H9 (cell line): ENCODE results near the gene MPHOSPH10. TPM values are rescaled to one million over a fixed set of nuclear protein-coding genes. Genes with fewer than 3 reads are reported as not detected.

ENCODE experiments used
- DNase-seq: peaks from one replicate; pipeline ENCODE4 v3.0.0-alpha.2; 2017
- H2AFZ ChIP-seq: one replicate; pipeline ENCODE4 v1.6.1; 2013; ENCODE audit warnings: mild to moderate bottlenecking, low read length, control low read depth, moderate library complexity
- H2AK5ac ChIP-seq: 2 replicates; pipeline ENCODE4 v1.6.1; 2013; ENCODE audit warnings: low read length, control low read depth, mixed read lengths; ENCODE audit not compliant: insufficient read length
- H2BK120ac ChIP-seq: one replicate; pipeline ENCODE4 v1.6.1; 2013; ENCODE audit warnings: low read depth, mild to moderate bottlenecking, low read length, control low read depth, inconsistent platforms; ENCODE audit not compliant: poor library complexity, severe bottlenecking
- H2BK12ac ChIP-seq: 2 replicates; pipeline ENCODE4 v1.6.1; 2013; ENCODE audit warnings: low read length, control low read depth, mixed read lengths, low read depth; ENCODE audit not compliant: insufficient read length
- H2BK15ac ChIP-seq: 2 replicates; pipeline ENCODE4 v1.6.1; 2013; ENCODE audit warnings: low read depth, low read length, control low read depth
- H2BK20ac ChIP-seq: one replicate; pipeline ENCODE4 v1.6.1; 2013; ENCODE audit warnings: low read depth, mild to moderate bottlenecking, low read length, control low read depth, inconsistent platforms; ENCODE audit not compliant: poor library complexity, severe bottlenecking
- H2BK5ac ChIP-seq: 2 replicates; pipeline ENCODE4 v1.6.1; 2013; ENCODE audit warnings: low read length, control low read depth, mixed read lengths; ENCODE audit not compliant: insufficient read length
- H3K14ac ChIP-seq: 2 replicates; pipeline ENCODE4 v1.6.1; 2013; ENCODE audit warnings: low read length, control low read depth; ENCODE audit not compliant: insufficient read depth
- H3K18ac ChIP-seq: 2 replicates; pipeline ENCODE4 v1.6.1; 2013; ENCODE audit warnings: low read depth, mild to moderate bottlenecking, mixed read lengths, low read length, control low read depth; ENCODE audit not compliant: insufficient read length
- H3K23ac ChIP-seq: 2 replicates; pipeline ENCODE4 v1.6.1; 2013; ENCODE audit warnings: low read length, control low read depth, mixed read lengths, low read depth; ENCODE audit not compliant: insufficient read length
- H3K23me2 ChIP-seq: 2 replicates; pipeline ENCODE4 v1.6.1; 2013; ENCODE audit warnings: low read depth, mild to moderate bottlenecking, mixed read lengths, low read length, control low read depth; ENCODE audit not compliant: insufficient read length, poor library complexity, severe bottlenecking
- H3K27ac ChIP-seq: 2 replicates; pipeline ENCODE4 v1.5.1; 2013; ENCODE audit warnings: low read length, control low read depth, mixed read lengths, low read depth; ENCODE audit not compliant: insufficient read length
- H3K27me3 ChIP-seq: 2 replicates; pipeline ENCODE4 v1.6.1; 2013; ENCODE audit warnings: low read length, control low read depth, inconsistent platforms; ENCODE audit not compliant: insufficient read depth
- H3K4ac ChIP-seq: 2 replicates; pipeline ENCODE4 v1.6.1; 2013; ENCODE audit warnings: low read depth, mild to moderate bottlenecking, control low read depth, inconsistent platforms, low read length, moderate library complexity
- H3K4me1 ChIP-seq: 2 replicates; pipeline ENCODE4 v1.6.1; 2013; ENCODE audit warnings: low read length, control low read depth, inconsistent platforms; ENCODE audit not compliant: insufficient read depth
- H3K4me2 ChIP-seq: 2 replicates; pipeline ENCODE4 v1.6.1; 2013; ENCODE audit warnings: low read length, control low read depth, mixed read lengths; ENCODE audit not compliant: insufficient read length, insufficient read depth
- H3K56ac ChIP-seq: 2 replicates; pipeline ENCODE4 v1.6.1; 2013; ENCODE audit warnings: low read depth, mild to moderate bottlenecking, mixed read lengths, low read length, control low read depth; ENCODE audit not compliant: insufficient read length
- H3K79me1 ChIP-seq: 2 replicates; pipeline ENCODE4 v1.6.1; 2013; ENCODE audit warnings: low read depth, mild to moderate bottlenecking, moderate library complexity, low read length, control low read depth, inconsistent platforms; ENCODE audit not compliant: insufficient read depth, poor library complexity, severe bottlenecking
- H3K79me2 ChIP-seq: 2 replicates; pipeline ENCODE4 v1.6.1; 2013; ENCODE audit warnings: low read length, control low read depth, inconsistent platforms; ENCODE audit not compliant: insufficient read depth
- H3K9ac ChIP-seq: 2 replicates; pipeline ENCODE4 v1.6.1; 2013; ENCODE audit warnings: low read length, control low read depth, mixed read lengths; ENCODE audit not compliant: insufficient read length; ENCODE audit errors: extremely low read depth
- H3K9me3 ChIP-seq: one replicate; pipeline ENCODE4 v1.6.1; 2013; ENCODE audit warnings: low read depth, low read length, inconsistent platforms; ENCODE audit not compliant: control insufficient read depth
- H3T11ph ChIP-seq: one replicate; pipeline ENCODE4 v1.6.1; 2013; ENCODE audit warnings: mild to moderate bottlenecking, low read length, control low read depth, inconsistent platforms
- H4K20me1 ChIP-seq: one replicate; pipeline ENCODE4 v1.6.1; 2013; ENCODE audit not compliant: control insufficient read depth, insufficient read length, insufficient read depth
- H4K5ac ChIP-seq: 2 replicates; pipeline ENCODE4 v1.6.1; 2013; ENCODE audit warnings: low read depth, mild to moderate bottlenecking, mixed read lengths, low read length, control low read depth; ENCODE audit not compliant: insufficient read length
- H4K8ac ChIP-seq: replicated peaks from 2 replicates; pipeline ENCODE4 v1.6.1; 2013; ENCODE audit warnings: low read length, control low read depth, mixed read lengths, low read depth; ENCODE audit not compliant: insufficient read length
- H4K91ac ChIP-seq: 2 replicates; pipeline ENCODE4 v1.6.1; 2013; ENCODE audit warnings: low read depth, mild to moderate bottlenecking, moderate library complexity, mixed read lengths, low read length, control low read depth; ENCODE audit not compliant: insufficient read length
- H3K27ac Mint-ChIP-seq, 3 experiments: 2 replicates in 2 of 3; 3 replicates in 1 of 3; pipeline ENCODE4 v1.8.0; 2020 to 2021; ENCODE audit warnings: mixed read lengths in 3 of 3, mild to moderate bottlenecking in 1 of 3, moderate library complexity in 1 of 3
- H3K27me3 Mint-ChIP-seq: 2 replicates; pipeline ENCODE4 v1.8.0; 2021; ENCODE audit warnings: low read depth, mild to moderate bottlenecking, moderate library complexity, mixed read lengths
- H3K36me3 Mint-ChIP-seq, 3 experiments: 2 replicates in 2 of 3; 3 replicates in 1 of 3; pipeline ENCODE4 v1.8.0; 2020 to 2021; ENCODE audit warnings: low read depth in 3 of 3, mixed read lengths in 3 of 3; ENCODE audit not compliant: insufficient read depth in 1 of 3
- H3K4me1 Mint-ChIP-seq, 2 experiments: 2 replicates each; pipeline ENCODE4 v1.8.0; 2020; ENCODE audit warnings: mixed read lengths in 2 of 2
- H3K4me3 Mint-ChIP-seq, 2 experiments: 2 replicates in 1 of 2; 3 replicates in 1 of 2; pipeline ENCODE4 v1.8.0; 2020 to 2021; ENCODE audit warnings: mild to moderate bottlenecking in 2 of 2, mixed read lengths in 2 of 2, moderate library complexity in 1 of 2
- H3K9me3 Mint-ChIP-seq, 2 experiments: 2 replicates in 1 of 2; 3 replicates in 1 of 2; pipeline ENCODE4 v1.8.0; 2020; ENCODE audit warnings: mild to moderate bottlenecking in 2 of 2, mixed read lengths in 2 of 2, moderate library complexity in 1 of 2
- WGBS: extraction: QIAGEN DNeasy Blood & Tissue Kit; methylation state at CpG from one replicate; pipeline ENCODE4 v1.1.7; 2013; ENCODE audit warnings: missing lambda C conversion rate, low lambda C conversion rate, mixed read lengths; ENCODE audit not compliant: insufficient read length; ENCODE audit errors: extremely low coverage; 5-methylcytosine and 5-hydroxymethylcytosine counted together
- total RNA-seq: library from RNA; stranded (reverse); gene quantifications from 2 replicates; pipeline ENCODE4 v1.2.1, GENCODE V29; 2021
- TF ChIP-seq, protein P1 (sequence below): fragments of 200-600 bp; sonication (generic); conservative IDR thresholded peaks from 3 replicates; pipeline ENCODE4 v1.8.0; 2021; ENCODE audit warnings: antibody characterized with exemption, mild to moderate bottlenecking

The MPHOSPH10 gene
- total RNA-seq, 1 experiment from 2014 or later: 42.1 TPM

DNA sequence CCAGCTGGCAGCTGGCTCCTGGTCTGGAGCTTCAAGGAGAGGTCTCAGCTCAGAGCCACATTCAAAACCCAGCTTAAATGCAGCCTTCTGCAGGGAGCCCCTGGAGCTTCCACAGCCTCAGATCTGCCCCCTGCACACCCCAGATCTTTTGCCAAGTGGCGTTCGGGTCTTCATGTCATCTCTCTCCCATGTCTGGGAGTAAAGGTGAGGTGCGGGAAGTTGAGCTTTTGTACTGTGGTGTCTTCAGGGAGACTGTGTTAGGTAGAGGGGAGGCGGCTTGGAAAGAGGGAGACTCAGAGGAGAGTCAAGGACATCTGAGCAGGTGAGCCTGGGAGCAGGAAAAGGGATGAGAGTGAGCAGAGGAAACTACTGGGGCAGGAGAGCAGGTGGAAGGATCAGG is 25.4 kb downstream of the MPHOSPH10 start:
- Histone ChIP-seq H3K14ac (no peak overlapping the region), H2BK20ac (no peak overlapping the region), H2AFZ (no peak overlapping the region), H4K20me1 (no peaks in the 10 kb centered on the region), H3K79me2 (no peaks in the 10 kb centered on the region), H3K23ac (no peak overlapping the region), H3K79me1 (no peaks in the 10 kb centered on the region), H3K56ac (no peak overlapping the region), H3K4me2 (no peak overlapping the region), H3K4me1 (no peaks in the 10 kb centered on the region; the same call in 1 of the 2 replicates), H3T11ph (no peak overlapping the region), H3K23me2 (no peaks in the 10 kb centered on the region), H2BK120ac (no peak overlapping the region), H4K91ac (no peak overlapping the region), H2AK5ac (no peak overlapping the region), H3K18ac (no peak overlapping the region), H4K5ac (no peak overlapping the region), H2BK12ac (no peak overlapping the region), H3K27ac (no peak overlapping the region), H3K9me3 (no peaks in the 10 kb centered on the region), H4K8ac (no peak overlapping the region), H2BK15ac (no peak overlapping the region), H3K9ac (no peak overlapping the region), H3K4ac (no peak overlapping the region), H2BK5ac (no peak overlapping the region), H3K27me3 (no peaks in the 10 kb centered on the region)
- Mint-ChIP-seq H3K27me3 (peaks cover 4% of the 10 kb centered on the region), H3K9me3 (peaks cover 0 to 2% of the 10 kb centered on the region in 2 experiments; a peak in 1 of 5 replicates), H3K27ac (no peak overlapping the region), H3K4me1 (peaks cover 10 to 19% of the 10 kb centered on the region in 2 experiments), H3K36me3 (no peaks in the 10 kb centered on the region), H3K4me3 (no peak overlapping the region)
- WGBS: no CpG with 5 or more reads among the region's 4 CpGs
- TF ChIP-seq, protein P1, sequence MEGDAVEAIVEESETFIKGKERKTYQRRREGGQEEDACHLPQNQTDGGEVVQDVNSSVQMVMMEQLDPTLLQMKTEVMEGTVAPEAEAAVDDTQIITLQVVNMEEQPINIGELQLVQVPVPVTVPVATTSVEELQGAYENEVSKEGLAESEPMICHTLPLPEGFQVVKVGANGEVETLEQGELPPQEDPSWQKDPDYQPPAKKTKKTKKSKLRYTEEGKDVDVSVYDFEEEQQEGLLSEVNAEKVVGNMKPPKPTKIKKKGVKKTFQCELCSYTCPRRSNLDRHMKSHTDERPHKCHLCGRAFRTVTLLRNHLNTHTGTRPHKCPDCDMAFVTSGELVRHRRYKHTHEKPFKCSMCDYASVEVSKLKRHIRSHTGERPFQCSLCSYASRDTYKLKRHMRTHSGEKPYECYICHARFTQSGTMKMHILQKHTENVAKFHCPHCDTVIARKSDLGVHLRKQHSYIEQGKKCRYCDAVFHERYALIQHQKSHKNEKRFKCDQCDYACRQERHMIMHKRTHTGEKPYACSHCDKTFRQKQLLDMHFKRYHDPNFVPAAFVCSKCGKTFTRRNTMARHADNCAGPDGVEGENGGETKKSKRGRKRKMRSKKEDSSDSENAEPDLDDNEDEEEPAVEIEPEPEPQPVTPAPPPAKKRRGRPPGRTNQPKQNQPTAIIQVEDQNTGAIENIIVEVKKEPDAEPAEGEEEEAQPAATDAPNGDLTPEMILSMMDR: no peak
- DNase-seq: no peak
